NOMO-1 treated with dmso at 0.1 percent for 144 hours (cell line): ENCODE measurements around the gene EPN1.

Source experiments
- DNase-seq: peaks from one replicate; lab custom pipeline; 2025; ENCODE audit not compliant: unreplicated experiment; lab: John Stamatoyannopoulos, UW

The EPN1 gene

GRCh38 chr19:55674841-55675660 is at the start of gene EPN1:
Gene EPN1 (plus strand): TSS chr19:55675226. CDS start chr19:55678628, 3,402 bp downstream.
- peak; percentile 95 for DNase-seq

GRCh38 chr19:55626350-55626749 is 48.7 kb upstream of the EPN1 start:
- DNase-seq, result no peak

- DNase-seq, result peak; percentile 58
Observed at GRCh38 chr19:55632463-55632834, 42.6 kb upstream of the EPN1 start.

GRCh38 chr19:55633861-55634260 is 41.2 kb upstream of the EPN1 start:
- no peak for DNase-seq

DNA sequence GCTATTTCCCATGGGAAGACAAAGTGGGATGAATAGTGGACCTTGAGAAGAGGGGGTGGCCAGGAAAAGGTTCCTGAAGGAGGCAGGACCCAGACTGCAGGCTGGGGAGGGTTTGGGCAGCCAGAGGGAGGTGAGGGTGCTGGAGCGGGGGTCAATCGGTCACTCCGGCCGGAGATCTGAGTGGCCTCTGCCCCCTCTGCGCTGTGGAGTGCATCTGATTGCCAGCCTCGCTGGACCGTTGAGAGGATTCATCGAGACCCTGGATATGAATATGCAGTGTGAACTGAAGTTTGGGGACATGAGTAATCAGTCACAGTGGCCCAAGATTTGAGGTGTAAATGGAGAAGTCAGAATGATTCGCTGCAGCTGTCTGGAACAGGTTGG is 39.7 kb upstream of the EPN1 start:
- no peak for DNase-seq

GRCh38 chr19:55635856-55636440 is 39.1 kb upstream of the EPN1 start:
- DNase-seq, result no peak

DNA sequence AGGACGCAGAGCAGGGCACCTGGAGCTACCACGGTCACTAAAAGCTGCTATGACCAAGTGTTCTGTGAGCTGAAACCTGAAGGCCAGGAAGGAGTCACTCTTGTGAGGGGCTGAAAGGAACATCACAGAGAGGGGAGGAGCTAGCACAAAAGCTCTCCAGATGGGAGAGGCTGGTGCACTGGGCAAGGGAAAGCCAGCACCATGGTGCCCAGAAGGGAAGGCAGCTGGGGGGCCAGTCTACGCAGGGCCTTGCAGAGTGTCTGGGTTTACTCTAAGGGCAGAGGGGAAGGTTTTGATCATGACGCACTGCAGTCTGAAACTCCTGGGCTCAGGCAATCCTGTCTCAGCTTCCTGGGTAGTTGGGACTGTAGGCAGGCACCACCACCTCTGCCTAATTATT is 38.3 kb upstream of the EPN1 start:
- DNase-seq, result no peak

DNA sequence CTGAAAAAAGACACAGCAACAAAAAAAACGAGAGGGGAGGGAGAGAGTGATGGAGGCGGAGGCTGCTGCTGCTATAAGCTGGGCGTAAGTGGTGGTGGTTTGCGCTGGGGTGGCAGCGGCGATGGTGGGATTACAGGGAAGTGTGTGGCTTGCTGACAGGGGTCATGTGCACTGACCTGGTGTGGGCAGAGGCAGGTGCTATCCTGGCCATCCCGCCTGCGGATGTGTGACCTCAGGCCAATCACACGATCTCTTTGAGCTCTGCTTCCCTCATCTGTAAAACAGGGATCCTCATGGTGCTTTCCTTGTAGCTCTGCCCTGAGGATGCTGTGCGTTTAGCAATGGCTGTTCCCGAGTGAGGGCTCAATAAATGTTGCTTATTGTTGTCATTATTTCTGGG is 37.5 kb upstream of the EPN1 start:
- DNase-seq, result no peak

DNA sequence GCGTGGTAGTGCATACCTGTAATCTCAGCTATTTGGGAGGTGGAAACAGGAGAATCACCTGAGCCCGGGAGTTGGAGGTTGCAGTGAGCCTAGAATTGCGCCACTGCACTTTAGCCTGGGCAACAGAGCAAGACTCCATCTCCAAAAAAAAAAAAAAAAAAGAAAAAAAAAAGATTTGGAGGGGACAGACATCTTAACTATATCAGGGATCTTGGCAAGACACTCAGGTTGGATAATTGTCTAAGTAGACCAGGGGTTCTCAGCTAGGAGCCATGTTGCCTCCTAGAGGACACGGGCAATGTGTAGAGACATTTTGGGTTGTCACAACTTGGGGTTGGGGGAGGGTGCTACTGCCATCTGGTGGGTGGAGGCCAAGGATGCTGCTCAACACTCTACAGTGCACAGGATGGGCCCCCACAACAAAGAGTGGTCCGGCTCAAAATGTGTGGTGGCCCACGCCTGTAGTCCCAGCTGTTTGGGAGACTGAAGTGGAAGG is 36.1 kb upstream of the EPN1 start:
- DNase-seq, result peak; percentile 22

GRCh38 chr19:55640043-55640576 is 34.9 kb upstream of the EPN1 start:
- DNase-seq, result no peak

DNA sequence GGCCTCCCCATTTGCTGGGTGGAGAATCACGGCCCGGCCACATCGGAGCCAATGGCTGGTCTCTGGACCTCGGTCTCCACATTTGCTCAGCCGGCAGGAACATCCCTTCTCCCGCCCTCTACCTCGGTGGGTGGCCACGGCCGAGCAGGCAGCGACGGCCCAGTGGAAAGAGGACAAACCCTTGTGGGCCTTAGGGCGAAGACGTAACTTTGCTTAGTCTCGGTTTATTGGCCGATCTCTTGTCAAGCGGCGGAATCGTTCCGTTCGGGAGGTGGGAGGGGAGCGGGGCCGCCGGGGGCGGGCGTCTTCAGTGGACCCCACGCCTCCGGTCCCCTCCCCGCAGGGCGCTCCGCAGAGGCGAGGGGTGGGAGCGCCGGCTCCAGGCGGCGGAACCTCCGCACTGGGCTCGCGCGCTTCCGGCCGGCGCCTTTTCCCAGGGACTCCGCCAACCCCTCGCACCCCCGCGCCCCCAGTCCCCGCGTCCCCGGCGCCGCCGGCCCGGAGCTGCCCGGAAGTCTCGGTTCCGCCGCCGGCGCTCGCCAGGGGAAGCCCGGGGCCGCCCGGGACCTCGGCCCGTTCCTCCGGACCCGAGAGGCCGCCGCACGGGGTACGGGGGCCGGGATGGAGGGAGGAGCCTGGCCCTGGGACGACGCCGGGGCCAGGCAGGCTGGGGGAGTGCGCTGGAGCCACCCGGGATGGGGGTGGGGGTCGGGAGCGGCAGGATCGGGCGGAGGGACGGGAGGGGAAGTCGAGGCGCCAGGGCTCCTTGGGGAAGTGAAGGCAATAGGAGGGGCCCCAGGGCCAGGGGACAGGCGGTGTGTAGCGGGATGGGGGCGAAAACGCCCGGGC is 34.2 kb upstream of the EPN1 start, which contains the start of gene ZNF580:
TSS of gene ZNF580 (plus strand) at position 426 of the 849 bp plus-strand sequence. CDS start 1,507 bp downstream, outside the sequence.
- no peak for DNase-seq

GRCh38 chr19:55641426-55642152 is 33.4 kb upstream of the EPN1 start:
- DNase-seq, result no peak

DNA sequence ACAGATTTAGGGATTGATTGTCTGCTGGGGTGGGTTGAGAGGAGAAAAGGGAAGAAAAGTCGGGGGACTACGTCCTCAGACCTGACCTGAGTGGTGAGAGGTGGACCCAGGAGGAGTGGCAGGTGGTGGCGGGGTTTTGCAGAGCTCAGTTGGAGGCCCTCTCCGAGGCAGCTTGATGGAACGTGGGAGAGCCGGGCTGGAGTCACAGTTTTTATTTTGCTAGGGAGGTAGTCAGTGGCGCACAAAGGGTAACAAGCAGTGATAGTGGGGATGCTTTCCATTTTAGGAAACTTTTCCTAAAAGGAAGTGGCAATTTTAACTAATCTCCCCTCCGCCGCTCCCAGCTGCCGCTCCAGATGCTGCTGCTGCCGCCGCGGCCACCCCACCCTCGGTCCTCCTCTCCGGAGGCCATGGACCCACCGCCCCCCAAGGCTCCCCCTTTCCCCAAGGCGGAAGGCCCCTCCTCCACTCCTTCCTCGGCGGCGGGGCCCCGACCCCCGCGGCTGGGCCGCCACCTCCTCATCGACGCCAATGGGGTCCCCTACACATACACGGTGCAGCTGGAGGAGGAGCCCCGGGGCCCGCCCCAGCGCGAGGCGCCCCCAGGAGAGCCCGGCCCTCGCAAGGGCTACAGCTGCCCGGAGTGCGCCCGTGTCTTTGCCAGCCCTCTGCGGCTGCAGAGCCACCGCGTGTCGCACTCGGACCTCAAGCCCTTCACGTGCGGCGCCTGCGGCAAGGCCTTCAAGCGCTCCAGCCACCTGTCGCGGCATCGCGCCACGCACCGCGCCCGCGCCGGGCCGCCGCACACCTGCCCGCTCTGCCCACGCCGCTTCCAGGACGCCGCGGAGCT is 32.6 kb upstream of the EPN1 start:
- no peak for DNase-seq

- peak; percentile 63 for DNase-seq
Observed at GRCh38 chr19:55643003-55643886, 31.8 kb upstream of the EPN1 start, which contains the start of gene ZNF581. Gene ZNF581 (plus strand): TSS chr19:55643649. CDS start chr19:55644572, 923 bp downstream.

GRCh38 chr19:55643887-55644176 is 31.2 kb upstream of the EPN1 start:
- DNase-seq, result no peak

- DNase-seq, result no peak
Observed at GRCh38 chr19:55644191-55644833, 30.7 kb upstream of the EPN1 start.

DNA sequence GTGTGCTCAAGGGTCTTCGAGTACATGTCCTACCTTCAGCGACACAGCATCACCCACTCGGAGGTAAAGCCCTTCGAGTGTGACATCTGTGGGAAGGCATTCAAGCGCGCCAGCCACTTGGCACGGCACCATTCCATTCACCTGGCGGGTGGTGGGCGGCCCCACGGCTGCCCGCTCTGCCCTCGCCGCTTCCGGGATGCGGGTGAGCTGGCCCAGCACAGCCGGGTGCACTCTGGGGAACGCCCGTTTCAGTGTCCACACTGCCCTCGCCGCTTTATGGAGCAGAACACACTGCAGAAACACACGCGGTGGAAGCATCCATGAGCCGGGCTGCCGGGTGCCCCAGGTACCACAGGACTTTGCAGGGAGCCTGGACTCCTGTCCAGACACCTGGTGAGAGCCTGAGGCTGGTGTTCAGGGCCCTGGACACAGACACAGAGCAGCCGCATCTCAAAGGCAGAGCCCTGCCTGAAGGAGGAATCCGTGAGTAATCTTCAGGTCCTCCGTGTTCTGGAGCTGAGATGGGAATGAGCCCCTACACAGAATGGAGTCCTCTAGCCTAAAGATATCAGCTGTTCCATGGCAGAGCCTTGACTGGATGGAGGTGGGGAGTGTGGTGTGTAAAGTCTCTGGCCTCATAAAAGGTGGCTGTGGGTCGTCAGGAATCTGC is 30.0 kb upstream of the EPN1 start:
- DNase-seq, result no peak

- no peak for DNase-seq
Observed at GRCh38 chr19:55645512-55645881, 29.5 kb upstream of the EPN1 start.
